Measurements from ENCODE around the gene ACVR1B. TPM values are rescaled to one million over a fixed set of nuclear protein-coding genes. Genes with fewer than 3 reads are reported as not detected.

ACVR1B gene
- total and polyA plus RNA-seq, 2 of the 8 experiments (the other 6 are each of a cell fraction or from before 2014, with no cell fraction given), result 16.0 to 19.2 TPM

DNA sequence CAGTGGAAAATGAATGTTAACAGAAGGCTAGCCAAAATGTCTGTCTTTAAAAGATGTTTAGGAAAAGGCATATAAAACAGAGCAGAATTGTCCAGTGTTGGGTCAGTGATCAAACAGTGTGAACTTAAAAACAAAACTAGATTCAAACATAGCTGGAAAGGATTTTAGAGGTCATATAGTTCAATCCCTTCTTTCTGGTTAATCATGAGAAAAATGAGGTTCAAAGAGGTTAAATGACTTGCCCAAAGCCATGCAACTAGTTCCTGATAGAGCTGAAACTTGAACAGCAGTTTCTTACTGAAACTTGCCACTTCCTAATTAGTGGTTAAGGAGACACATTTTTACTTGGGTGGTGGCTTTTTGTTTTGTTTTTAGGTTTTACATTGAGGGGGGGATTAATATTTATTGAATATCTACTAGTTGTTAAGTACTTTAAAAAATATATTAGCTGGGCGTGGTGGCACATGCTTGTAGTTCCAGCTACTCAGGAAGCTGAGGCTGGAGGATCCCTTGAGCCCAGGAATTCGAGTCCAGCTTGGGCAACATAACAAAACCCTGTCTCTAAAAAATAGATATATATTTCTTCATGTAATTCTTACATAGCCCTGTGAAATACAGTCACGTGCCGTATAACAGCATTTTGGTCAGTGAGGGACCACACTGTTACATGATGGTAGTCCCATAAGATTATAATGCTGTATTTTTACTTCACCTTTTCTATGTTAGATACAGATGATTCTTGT lies 20.4 kb downstream of the ACVR1B start:
- H2BK12ac ChIP-seq (ENCODE audit: low read depth, low read length), result no peak overlapping the region
- no peak overlapping the region for H3K27ac ChIP-seq (ENCODE audit: low read depth, low read length)
- no peak overlapping the region for H2BK15ac ChIP-seq (ENCODE audit: low read length)
- no peak overlapping the region for H4K8ac ChIP-seq (ENCODE audit: extremely low read depth, insufficient read depth, low read length)
- H3K9me3 ChIP-seq (ENCODE audit: insufficient read depth in 2 of 2, low read depth in 1 of 2, low read length in 1 of 2), result no peaks in the 10 kb centered on the region
- no peak overlapping the region for H3K4me2 ChIP-seq (ENCODE audit: insufficient read depth in 1 of 2, low read depth in 2 of 2, low read length in 2 of 2)
- H2AK5ac ChIP-seq (ENCODE audit: low read depth, low read length), result no peak overlapping the region
- H4K91ac ChIP-seq (replicated peaks; ENCODE audit: insufficient read length, low read length), result no peak overlapping the region
- H3K14ac ChIP-seq (ENCODE audit: insufficient read length), result no peak overlapping the region
- ChIA-PET POLR2A (ENCODE audit: partially characterized antibody) (no interaction called here), CTCF (ENCODE audit: partially characterized antibody) (interaction anchor here (0.9 to 4.9 kb wide), 11 partner anchors 9 to 139 kb away, joined by 3 to 55 read pairs (median 14); no protein-coding TSS in a partner anchor)
- no peak for DNase-seq (ENCODE audit: low read depth in 1 of 2, low spot score in 2 of 2)
- peaks cover 3 to 10% (median 6%) of the 10 kb centered on the region in 4 experiments; a peak in 5 of 7 replicates for H3K4me1 ChIP-seq (replicated peaks in 1 of 4; ENCODE audit: control insufficient read depth in 3 of 4, insufficient read depth in 4 of 4, low read length in 3 of 4)
- H2AFZ ChIP-seq (ENCODE audit: low read length), result no peak overlapping the region
- no peak overlapping the region for H3K18ac ChIP-seq (ENCODE audit: extremely low read depth, low read length)
- H3K27me3 ChIP-seq (replicated peaks in 1 of 4; ENCODE audit: control insufficient read depth in 3 of 4, extremely low read depth in 1 of 4, insufficient read depth in 3 of 4, low read length in 3 of 4), result no peaks in the 10 kb centered on the region
- H3K23ac ChIP-seq (ENCODE audit: insufficient read length), result no peak overlapping the region
- FAIRE-seq, result no peak
- no peak overlapping the region for H3K9ac ChIP-seq (replicated peaks in 1 of 4; ENCODE audit: extremely low read depth in 1 of 4, low read depth in 3 of 4, low read length in 3 of 4)
- H3K79me2 ChIP-seq (ENCODE audit: control insufficient read depth in 1 of 2, insufficient read depth in 2 of 2, low read length in 2 of 2), result peaks cover 0 to 14% of the 10 kb centered on the region in 2 experiments; a peak in 1 of 4 replicates
- no peak overlapping the region for H4K5ac ChIP-seq (ENCODE audit: insufficient read length, low read depth, low read length)
- H3K23me2 ChIP-seq (ENCODE audit: low read depth, low read length), result no peaks in the 10 kb centered on the region
- H3K4me3 ChIP-seq (ENCODE audit: extremely low read depth in 1 of 4, insufficient read depth in 2 of 4, low read depth in 3 of 4, low read length in 4 of 4), result no peak overlapping the region
- no peak overlapping the region for H3K56ac ChIP-seq (replicated peaks; ENCODE audit: insufficient read length, low read depth, low read length)
- H4K20me1 ChIP-seq (replicated peaks in 1 of 2; ENCODE audit: control insufficient read depth in 1 of 2, insufficient read depth in 2 of 2, low read length in 2 of 2), result peaks cover 9 to 20% of the 10 kb centered on the region in 2 experiments
- no peak overlapping the region for H3K4ac ChIP-seq (replicated peaks; ENCODE audit: insufficient read length, low read depth, low read length)
- H2BK20ac ChIP-seq (ENCODE audit: low read length), result no peak overlapping the region
- H3K36me3 ChIP-seq (ENCODE audit: control insufficient read depth in 2 of 4, insufficient read depth in 4 of 4, low read length in 3 of 4), result peaks cover 2 to 10% (median 7%) of the 10 kb centered on the region in 4 experiments; a peak in 6 of 8 replicates
- H3K79me1 ChIP-seq (ENCODE audit: low read depth, low read length), result peaks cover 6% of the 10 kb centered on the region; the same call in 1 of the 2 replicates
- H2BK120ac ChIP-seq (replicated peaks; ENCODE audit: low read depth, low read length), result no peak overlapping the region
- H2BK5ac ChIP-seq (ENCODE audit: low read depth, low read length), result no peak overlapping the region
- 80% methylated on average over 4 of the region's 4 CpGs; no CpG with 5 or more reads in 1 of the 2 experiments for WGBS, 2 experiments (ENCODE audit: extremely low coverage in 1 of 2, insufficient coverage in 1 of 2, insufficient read length in 1 of 2, insufficient replicate concordance in 2 of 2, low coverage in 1 of 2, low lambda C conversion rate in 2 of 2, missing lambda C conversion rate in 1 of 2)
- TF ChIP-seq, protein P1, sequence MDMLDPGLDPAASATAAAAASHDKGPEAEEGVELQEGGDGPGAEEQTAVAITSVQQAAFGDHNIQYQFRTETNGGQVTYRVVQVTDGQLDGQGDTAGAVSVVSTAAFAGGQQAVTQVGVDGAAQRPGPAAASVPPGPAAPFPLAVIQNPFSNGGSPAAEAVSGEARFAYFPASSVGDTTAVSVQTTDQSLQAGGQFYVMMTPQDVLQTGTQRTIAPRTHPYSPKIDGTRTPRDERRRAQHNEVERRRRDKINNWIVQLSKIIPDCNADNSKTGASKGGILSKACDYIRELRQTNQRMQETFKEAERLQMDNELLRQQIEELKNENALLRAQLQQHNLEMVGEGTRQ (IDR thresholded peaks at IDR 0.05; ENCODE audit: low read length), result no peak
- TF ChIP-seq CTBP2 (IDR thresholded peaks at IDR 0.05; ENCODE audit: borderline replicate concordance, insufficient read depth, insufficient read length, low read length), result no peak
- no peak for TF ChIP-seq RAD21 (IDR thresholded peaks at IDR 0.05 in 1 of 2, conservative IDR thresholded peaks at IDR 0.05 in 1 of 2; ENCODE audit: low read depth in 2 of 2, low read length in 2 of 2)
- no peak for TF ChIP-seq CHD2 (IDR thresholded peaks at IDR 0.05; ENCODE audit: low read length)
- TF ChIP-seq RFX5 (IDR thresholded peaks at IDR 0.05; ENCODE audit: borderline replicate concordance, low read depth, low read length), result no peak
- TF ChIP-seq BRCA1 (IDR thresholded peaks at IDR 0.05; ENCODE audit: low read depth, low read length), result no peak
- TF ChIP-seq JUND (IDR thresholded peaks at IDR 0.05; ENCODE audit: low read length), result no peak
- no peak for TF ChIP-seq ASH2L (IDR thresholded peaks at IDR 0.05; ENCODE audit: low read length)
